ENCODE results near the gene PPP1R37.

- TF ChIP-seq, protein P1, sequence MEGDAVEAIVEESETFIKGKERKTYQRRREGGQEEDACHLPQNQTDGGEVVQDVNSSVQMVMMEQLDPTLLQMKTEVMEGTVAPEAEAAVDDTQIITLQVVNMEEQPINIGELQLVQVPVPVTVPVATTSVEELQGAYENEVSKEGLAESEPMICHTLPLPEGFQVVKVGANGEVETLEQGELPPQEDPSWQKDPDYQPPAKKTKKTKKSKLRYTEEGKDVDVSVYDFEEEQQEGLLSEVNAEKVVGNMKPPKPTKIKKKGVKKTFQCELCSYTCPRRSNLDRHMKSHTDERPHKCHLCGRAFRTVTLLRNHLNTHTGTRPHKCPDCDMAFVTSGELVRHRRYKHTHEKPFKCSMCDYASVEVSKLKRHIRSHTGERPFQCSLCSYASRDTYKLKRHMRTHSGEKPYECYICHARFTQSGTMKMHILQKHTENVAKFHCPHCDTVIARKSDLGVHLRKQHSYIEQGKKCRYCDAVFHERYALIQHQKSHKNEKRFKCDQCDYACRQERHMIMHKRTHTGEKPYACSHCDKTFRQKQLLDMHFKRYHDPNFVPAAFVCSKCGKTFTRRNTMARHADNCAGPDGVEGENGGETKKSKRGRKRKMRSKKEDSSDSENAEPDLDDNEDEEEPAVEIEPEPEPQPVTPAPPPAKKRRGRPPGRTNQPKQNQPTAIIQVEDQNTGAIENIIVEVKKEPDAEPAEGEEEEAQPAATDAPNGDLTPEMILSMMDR (IDR thresholded peaks at IDR 0.05; ENCODE audit: control extremely low read depth in 1 of 3, insufficient read depth in 1 of 3, low read depth in 1 of 3, low read length in 3 of 3) = no peak
- TF ChIP-seq CBX5 (IDR thresholded peaks at IDR 0.05; ENCODE audit: low read depth, low read length) = no peak
- TF ChIP-seq EP300 (IDR thresholded peaks at IDR 0.05; ENCODE audit: borderline replicate concordance in 1 of 2, low read depth in 2 of 2, low read length in 2 of 2) = no peak
These were observed 77.4 kb downstream of the PPP1R37 start for GRCh38 chr19:45170146-45171106.
